PFSK-1 (cell line): ENCODE results near the gene SIK1. TPM values are rescaled to one million over a fixed set of nuclear protein-coding genes. Genes with fewer than 3 reads are reported as not detected.
"Not testable (repeated sequence)": the region's sequence is repeated elsewhere in the genome, so short reads cannot be mapped to it uniquely, and the experiment has no call there.

Experiments
- FOXP2 ChIP-seq: optimal IDR thresholded peaks from 2 replicates; pipeline ENCODE3; 2011; ENCODE audit warnings: borderline replicate concordance, control low read depth, inconsistent platforms; ENCODE audit not compliant: insufficient read depth; ENCODE audit errors: extremely low read length, extremely low read depth
- POLR2AphosphoS5 ChIP-seq: IDR thresholded peaks from 2 replicates; pipeline ENCODE4 v1.6.1; 2012; ENCODE audit warnings: low read depth, mild to moderate bottlenecking, control low read depth, low read length, moderate library complexity
- SIN3A ChIP-seq: IDR thresholded peaks from 2 replicates; pipeline ENCODE4 v1.6.1; 2012; ENCODE audit warnings: mild to moderate bottlenecking, low read length, moderate library complexity, borderline replicate concordance; ENCODE audit not compliant: insufficient read depth
- TAF1 ChIP-seq: IDR thresholded peaks from 2 replicates; pipeline ENCODE4 v1.6.1; 2012; ENCODE audit warnings: low read length, control low read depth, borderline replicate concordance; ENCODE audit not compliant: insufficient read depth
- polyA plus RNA-seq: library from polyadenylated mRNA; unstranded; fragments of >200 nt; gene quantifications from one replicate; pipeline ENCODE4 v1.2.1, GENCODE V29; 2012; ENCODE audit warnings: low read depth, missing spikeins; ENCODE audit not compliant: insufficient read length
- TF ChIP-seq, protein P1 (sequence below), 2 experiments: IDR thresholded peaks; 2 replicates each; pipeline versions ENCODE4 v1.6.1 to v1.8.0; 2011 to 2012; ENCODE audit warnings: low read depth in 2 of 2, low read length in 2 of 2, control low read depth in 1 of 2, inconsistent platforms in 1 of 2, mild to moderate bottlenecking in 1 of 2, moderate library complexity in 1 of 2; ENCODE audit not compliant: insufficient read depth in 1 of 2

Gene SIK1
- polyA plus RNA-seq: 13.9 TPM

DNA sequence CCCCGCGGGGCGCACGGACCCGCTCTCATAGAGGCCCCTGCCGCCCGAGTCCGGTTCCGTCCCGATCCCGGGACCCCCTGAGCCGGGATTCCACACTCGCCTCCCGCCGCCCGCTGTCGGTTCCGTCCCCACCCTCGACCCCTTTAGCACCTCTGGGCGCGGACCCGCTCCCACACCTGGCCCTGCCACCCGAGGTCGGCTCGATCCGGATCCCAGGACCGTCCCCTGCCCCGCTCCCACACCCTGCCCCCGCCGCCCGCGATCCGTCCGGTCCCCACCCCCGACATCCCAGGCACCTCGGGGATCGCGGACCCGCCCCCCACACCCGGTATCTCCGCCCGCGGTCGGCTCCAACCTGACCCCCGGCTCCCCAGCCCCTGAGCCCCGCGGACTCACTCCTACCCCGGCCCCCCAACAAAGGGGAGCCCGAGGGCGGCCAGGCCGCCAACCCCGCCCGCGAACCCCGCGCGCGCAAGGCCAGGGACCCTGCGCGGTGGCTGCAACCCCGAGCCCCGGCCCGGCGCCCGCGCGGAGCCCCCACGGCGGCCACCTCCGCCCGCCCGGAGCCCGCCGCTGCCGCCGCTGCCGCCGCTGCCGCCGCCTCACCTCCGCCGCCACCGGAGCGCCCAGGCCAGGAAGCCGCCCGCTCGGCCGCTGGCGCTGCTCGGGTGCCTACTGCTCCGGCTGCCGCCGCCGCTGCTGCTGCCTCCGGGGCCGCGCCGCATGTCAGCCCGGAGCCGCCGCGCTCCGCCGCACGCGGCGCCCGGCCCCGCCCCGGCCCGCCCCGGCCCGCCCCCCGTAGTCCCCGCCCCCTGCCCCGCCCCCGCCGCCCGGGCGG lies at the start of gene SIK1:
Gene SIK1, minus strand, starts transcription at position 728 of the 838 bp plus-strand sequence. CDS start 953 bp downstream, outside the sequence.
- TF ChIP-seq SIN3A, POLR2AphosphoS5, FOXP2: not testable (repeated sequence)

DNA sequence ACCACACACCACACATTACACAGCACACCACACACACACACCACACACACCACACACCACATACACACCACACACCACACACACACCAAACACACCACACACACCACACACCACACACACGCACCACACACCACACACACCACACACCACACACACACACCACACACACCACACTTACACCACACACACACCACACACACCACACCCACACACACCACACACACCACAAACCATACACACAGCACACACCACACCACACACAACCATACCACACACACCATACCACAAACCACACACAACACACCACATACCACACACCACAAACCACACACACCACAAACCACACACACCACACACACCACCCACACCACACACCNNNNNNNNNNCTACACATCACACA lies 40.9 kb upstream of the SIK1 start:
- TF ChIP-seq POLR2AphosphoS5 (no peak), FOXP2 (no peak), TAF1 (no peak), SIN3A (no peak)
- TF ChIP-seq, protein P1, sequence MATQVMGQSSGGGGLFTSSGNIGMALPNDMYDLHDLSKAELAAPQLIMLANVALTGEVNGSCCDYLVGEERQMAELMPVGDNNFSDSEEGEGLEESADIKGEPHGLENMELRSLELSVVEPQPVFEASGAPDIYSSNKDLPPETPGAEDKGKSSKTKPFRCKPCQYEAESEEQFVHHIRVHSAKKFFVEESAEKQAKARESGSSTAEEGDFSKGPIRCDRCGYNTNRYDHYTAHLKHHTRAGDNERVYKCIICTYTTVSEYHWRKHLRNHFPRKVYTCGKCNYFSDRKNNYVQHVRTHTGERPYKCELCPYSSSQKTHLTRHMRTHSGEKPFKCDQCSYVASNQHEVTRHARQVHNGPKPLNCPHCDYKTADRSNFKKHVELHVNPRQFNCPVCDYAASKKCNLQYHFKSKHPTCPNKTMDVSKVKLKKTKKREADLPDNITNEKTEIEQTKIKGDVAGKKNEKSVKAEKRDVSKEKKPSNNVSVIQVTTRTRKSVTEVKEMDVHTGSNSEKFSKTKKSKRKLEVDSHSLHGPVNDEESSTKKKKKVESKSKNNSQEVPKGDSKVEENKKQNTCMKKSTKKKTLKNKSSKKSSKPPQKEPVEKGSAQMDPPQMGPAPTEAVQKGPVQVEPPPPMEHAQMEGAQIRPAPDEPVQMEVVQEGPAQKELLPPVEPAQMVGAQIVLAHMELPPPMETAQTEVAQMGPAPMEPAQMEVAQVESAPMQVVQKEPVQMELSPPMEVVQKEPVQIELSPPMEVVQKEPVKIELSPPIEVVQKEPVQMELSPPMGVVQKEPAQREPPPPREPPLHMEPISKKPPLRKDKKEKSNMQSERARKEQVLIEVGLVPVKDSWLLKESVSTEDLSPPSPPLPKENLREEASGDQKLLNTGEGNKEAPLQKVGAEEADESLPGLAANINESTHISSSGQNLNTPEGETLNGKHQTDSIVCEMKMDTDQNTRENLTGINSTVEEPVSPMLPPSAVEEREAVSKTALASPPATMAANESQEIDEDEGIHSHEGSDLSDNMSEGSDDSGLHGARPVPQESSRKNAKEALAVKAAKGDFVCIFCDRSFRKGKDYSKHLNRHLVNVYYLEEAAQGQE (IDR thresholded peaks at IDR 0.05; ENCODE audit: insufficient read depth in 1 of 2, low read depth in 2 of 2, low read length in 2 of 2): no peak

DNA sequence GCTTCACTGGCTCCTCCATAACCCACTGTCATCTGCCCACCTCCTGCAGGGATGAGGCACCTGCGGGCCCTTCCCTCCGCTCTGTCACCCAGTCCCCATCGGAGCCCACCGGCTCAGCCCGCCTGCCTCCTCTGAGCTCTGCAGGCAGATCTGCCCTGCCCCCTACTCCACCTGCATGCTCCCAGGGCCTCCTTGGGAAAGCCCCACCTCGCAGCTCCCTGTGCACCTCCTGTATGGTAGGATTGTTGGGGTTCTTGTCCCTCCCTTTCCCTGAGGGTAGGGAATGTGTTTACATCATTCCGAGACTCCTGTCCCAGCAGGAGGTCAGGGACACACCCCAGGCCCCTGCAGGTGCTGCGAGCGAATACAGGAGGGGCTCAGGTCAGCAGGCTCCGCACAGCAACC lies 50.5 kb downstream of the SIK1 start:
- TF ChIP-seq SIN3A: no peak
- TF ChIP-seq TAF1: no peak
- no peak for TF ChIP-seq FOXP2
- TF ChIP-seq, protein P1 (IDR thresholded peaks at IDR 0.05; ENCODE audit: insufficient read depth in 1 of 2, low read depth in 2 of 2, low read length in 2 of 2): no peak
- TF ChIP-seq POLR2AphosphoS5: no peak

- TF ChIP-seq SIN3A (no peak), POLR2AphosphoS5 (no peak), FOXP2 (no peak), TAF1 (no peak)
- TF ChIP-seq, protein P1 (IDR thresholded peaks at IDR 0.05; ENCODE audit: insufficient read depth in 1 of 2, low read depth in 2 of 2, low read length in 2 of 2): no peak
Observed at GRCh38 chr21:43375837-43376477, 51.0 kb downstream of the SIK1 start.

DNA sequence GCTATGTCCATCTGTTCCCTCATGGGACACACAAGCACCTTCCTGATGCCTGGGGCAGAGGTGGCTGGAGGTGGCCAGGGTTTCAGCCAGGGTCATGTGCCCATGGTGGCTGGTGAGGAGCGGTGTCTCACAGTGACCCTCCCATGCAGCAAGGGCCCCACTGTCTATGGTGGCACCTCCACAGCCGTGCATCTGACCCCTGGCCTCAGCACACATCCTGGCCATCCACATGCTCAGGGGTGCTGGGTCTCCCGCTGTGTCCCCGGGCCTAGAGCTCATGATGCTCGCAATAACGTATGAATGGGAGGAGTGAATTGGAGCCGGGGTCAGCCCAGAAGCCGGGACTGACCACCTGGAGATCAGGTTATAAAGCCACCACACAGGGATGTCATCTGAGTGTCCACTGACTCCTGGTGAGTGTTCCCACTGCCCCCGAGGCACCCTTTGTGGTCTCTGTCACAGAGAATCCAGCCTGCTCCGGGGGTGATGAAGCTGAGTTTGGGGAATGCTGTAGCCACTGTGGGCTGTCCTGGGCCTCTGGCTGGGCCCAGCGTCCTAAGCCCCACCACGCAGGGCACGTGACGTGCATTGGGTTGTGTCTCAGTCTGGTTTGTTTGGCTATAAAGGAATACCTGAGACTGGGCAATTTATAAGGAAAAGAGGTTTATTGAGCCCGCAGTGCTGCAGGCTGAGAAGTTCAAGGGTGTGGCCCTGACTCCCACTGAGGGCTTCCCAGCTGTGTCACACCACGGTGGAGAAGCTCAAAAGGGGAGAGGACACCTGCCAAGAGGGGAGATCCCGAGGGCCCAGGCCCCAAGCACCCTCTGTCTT lies 51.7 kb downstream of the SIK1 start:
- TF ChIP-seq POLR2AphosphoS5 (no peak), TAF1 (no peak), SIN3A (no peak), FOXP2 (no peak)
- TF ChIP-seq, protein P1 (IDR thresholded peaks at IDR 0.05; ENCODE audit: insufficient read depth in 1 of 2, low read depth in 2 of 2, low read length in 2 of 2): no peak
